ENCODE results near the gene ROR2.

Gene ROR2

GRCh38 chr9:91839926-91840465 is 110.0 kb downstream of the ROR2 start:
- DNase-seq = no peak

GRCh38 chr9:91837981-91838731 is 111.9 kb downstream of the ROR2 start:
- DNase-seq = no peak

GRCh38 chr9:91836515-91836914 is 113.5 kb downstream of the ROR2 start:
- no peak for DNase-seq

- no peak for DNase-seq
Measured at GRCh38 chr9:91835632-91836031, 114.4 kb downstream of the ROR2 start.

- no peak for DNase-seq
Measured at GRCh38 chr9:91835216-91835615, 114.8 kb downstream of the ROR2 start.

GRCh38 chr9:91834740-91835139 is 115.3 kb downstream of the ROR2 start:
- DNase-seq = no peak

- DNase-seq = no peak
Measured at GRCh38 chr9:91833878-91834255, 116.2 kb downstream of the ROR2 start.

GRCh38 chr9:91833096-91833877 is 116.7 kb downstream of the ROR2 start:
- no peak for DNase-seq

- DNase-seq = no peak
Measured at GRCh38 chr9:91832322-91832721, 117.7 kb downstream of the ROR2 start.

- DNase-seq = no peak
Measured at GRCh38 chr9:91825866-91826265, 124.2 kb downstream of the ROR2 start.

- no peak for DNase-seq
Measured at GRCh38 chr9:91825422-91825821, 124.6 kb downstream of the ROR2 start.

GRCh38 chr9:91824601-91825305 is 125.3 kb downstream of the ROR2 start:
- DNase-seq = no peak

GRCh38 chr9:91824151-91824550 is 125.9 kb downstream of the ROR2 start:
- DNase-seq = no peak

- DNase-seq = no peak
Measured at GRCh38 chr9:91820949-91821880, 128.8 kb downstream of the ROR2 start.

GRCh38 chr9:91820126-91820750 is 129.8 kb downstream of the ROR2 start:
- DNase-seq = no peak

- no peak for DNase-seq
Measured at GRCh38 chr9:91818647-91819403, 131.2 kb downstream of the ROR2 start.

GRCh38 chr9:91818225-91818585 is 131.8 kb downstream of the ROR2 start:
- DNase-seq = no peak

GRCh38 chr9:91817493-91818224 is 132.4 kb downstream of the ROR2 start:
- no peak for DNase-seq

- DNase-seq = no peak
Measured at GRCh38 chr9:91817106-91817492, 132.9 kb downstream of the ROR2 start.

GRCh38 chr9:91816356-91816755 is 133.7 kb downstream of the ROR2 start:
- DNase-seq = no peak
